ENCODE measurements around the gene ACTMAP.
A peak's percentile ranks its signal among the peaks of the same experiment; 100 is the strongest.

Gene ACTMAP

DNA sequence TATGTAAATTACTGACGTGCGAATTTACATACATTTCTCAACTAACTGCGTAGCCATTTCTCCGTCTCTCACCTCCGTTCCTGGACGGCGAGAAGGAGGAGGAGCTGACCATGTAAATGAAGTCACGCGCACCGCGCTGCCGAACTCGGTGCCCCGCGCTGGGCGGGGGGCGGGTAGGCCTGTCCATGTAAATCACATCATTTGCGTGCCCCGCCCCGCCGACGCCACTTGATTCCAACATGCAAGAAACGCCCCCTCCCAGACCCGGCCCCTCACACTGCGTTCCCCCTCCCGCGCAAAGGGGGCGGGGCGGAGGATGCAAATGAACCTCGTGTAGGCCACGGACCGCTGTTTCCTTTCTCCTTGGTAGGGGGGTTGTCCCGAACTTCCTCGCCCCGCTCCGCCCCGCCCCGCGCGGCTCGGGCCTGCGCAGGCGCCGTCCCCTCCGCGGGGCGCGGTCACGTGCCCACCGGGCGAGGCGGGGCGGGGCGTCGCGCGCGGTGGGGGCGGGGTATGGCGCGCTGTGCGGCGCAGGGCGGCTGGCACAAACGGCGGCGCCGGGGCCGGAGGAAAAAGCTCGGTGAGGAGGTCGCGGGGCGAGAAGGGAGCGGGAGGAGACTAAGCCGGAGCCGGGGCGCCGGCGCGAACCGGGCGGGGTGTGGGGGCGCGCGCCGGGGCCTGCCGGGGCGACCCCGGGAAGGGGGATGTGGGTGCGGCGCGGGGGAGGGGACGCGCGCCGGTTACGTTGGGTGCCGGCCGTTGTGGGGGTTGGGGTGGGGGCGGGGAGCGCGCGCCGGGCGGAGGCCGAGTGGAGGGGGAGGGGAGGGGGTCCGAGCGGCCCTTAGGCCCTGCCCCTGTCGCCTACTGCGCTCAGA is 48.6 kb upstream of the ACTMAP start, which contains the start of gene EGLN2 (continued):
- no peak for TF ChIP-seq HOXA7 (CRISPR knock-in tag; IDR thresholded peaks at IDR 0.05; ENCODE audit: borderline replicate concordance)
- no peak for TF ChIP-seq TCF7L2 (IDR thresholded peaks at IDR 0.05; ENCODE audit: borderline replicate concordance, low read depth, low read length)
- TF ChIP-seq HOXD13 (CRISPR knock-in tag; IDR thresholded peaks at IDR 0.05; ENCODE audit: borderline replicate concordance), result no peak
- no peak for TF ChIP-seq ZNF302 (tag by site-specific recombination; IDR thresholded peaks at IDR 0.05; ENCODE audit: low read depth)
- no peak for TF ChIP-seq ZNF426 (tag by site-specific recombination; IDR thresholded peaks at IDR 0.05)
- no peak for TF ChIP-seq ZNF571 (tag by site-specific recombination; IDR thresholded peaks at IDR 0.05)
- TF ChIP-seq, protein P1, sequence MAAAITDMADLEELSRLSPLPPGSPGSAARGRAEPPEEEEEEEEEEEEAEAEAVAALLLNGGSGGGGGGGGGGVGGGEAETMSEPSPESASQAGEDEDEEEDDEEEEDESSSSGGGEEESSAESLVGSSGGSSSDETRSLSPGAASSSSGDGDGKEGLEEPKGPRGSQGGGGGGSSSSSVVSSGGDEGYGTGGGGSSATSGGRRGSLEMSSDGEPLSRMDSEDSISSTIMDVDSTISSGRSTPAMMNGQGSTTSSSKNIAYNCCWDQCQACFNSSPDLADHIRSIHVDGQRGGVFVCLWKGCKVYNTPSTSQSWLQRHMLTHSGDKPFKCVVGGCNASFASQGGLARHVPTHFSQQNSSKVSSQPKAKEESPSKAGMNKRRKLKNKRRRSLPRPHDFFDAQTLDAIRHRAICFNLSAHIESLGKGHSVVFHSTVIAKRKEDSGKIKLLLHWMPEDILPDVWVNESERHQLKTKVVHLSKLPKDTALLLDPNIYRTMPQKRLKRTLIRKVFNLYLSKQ (tag by site-specific recombination; IDR thresholded peaks at IDR 0.05; ENCODE audit: borderline replicate concordance), result no peak
- TF ChIP-seq ZBTB8A (tag by site-specific recombination; IDR thresholded peaks at IDR 0.05), result peak; percentile 84
- TF ChIP-seq, protein P2, sequence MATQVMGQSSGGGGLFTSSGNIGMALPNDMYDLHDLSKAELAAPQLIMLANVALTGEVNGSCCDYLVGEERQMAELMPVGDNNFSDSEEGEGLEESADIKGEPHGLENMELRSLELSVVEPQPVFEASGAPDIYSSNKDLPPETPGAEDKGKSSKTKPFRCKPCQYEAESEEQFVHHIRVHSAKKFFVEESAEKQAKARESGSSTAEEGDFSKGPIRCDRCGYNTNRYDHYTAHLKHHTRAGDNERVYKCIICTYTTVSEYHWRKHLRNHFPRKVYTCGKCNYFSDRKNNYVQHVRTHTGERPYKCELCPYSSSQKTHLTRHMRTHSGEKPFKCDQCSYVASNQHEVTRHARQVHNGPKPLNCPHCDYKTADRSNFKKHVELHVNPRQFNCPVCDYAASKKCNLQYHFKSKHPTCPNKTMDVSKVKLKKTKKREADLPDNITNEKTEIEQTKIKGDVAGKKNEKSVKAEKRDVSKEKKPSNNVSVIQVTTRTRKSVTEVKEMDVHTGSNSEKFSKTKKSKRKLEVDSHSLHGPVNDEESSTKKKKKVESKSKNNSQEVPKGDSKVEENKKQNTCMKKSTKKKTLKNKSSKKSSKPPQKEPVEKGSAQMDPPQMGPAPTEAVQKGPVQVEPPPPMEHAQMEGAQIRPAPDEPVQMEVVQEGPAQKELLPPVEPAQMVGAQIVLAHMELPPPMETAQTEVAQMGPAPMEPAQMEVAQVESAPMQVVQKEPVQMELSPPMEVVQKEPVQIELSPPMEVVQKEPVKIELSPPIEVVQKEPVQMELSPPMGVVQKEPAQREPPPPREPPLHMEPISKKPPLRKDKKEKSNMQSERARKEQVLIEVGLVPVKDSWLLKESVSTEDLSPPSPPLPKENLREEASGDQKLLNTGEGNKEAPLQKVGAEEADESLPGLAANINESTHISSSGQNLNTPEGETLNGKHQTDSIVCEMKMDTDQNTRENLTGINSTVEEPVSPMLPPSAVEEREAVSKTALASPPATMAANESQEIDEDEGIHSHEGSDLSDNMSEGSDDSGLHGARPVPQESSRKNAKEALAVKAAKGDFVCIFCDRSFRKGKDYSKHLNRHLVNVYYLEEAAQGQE (tag by site-specific recombination; IDR thresholded peaks at IDR 0.05), result no peak
- TF ChIP-seq ZNF239 (tag by site-specific recombination; IDR thresholded peaks at IDR 0.05), result no peak
- TF ChIP-seq KLF10 (tag by site-specific recombination; IDR thresholded peaks at IDR 0.05), result peak; percentile 94
- TF ChIP-seq, protein P3, sequence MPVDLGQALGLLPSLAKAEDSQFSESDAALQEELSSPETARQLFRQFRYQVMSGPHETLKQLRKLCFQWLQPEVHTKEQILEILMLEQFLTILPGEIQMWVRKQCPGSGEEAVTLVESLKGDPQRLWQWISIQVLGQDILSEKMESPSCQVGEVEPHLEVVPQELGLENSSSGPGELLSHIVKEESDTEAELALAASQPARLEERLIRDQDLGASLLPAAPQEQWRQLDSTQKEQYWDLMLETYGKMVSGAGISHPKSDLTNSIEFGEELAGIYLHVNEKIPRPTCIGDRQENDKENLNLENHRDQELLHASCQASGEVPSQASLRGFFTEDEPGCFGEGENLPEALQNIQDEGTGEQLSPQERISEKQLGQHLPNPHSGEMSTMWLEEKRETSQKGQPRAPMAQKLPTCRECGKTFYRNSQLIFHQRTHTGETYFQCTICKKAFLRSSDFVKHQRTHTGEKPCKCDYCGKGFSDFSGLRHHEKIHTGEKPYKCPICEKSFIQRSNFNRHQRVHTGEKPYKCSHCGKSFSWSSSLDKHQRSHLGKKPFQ (tag by site-specific recombination; IDR thresholded peaks at IDR 0.05), result no peak
- peak; percentile 98 for TF ChIP-seq SP2 (tag by site-specific recombination; IDR thresholded peaks at IDR 0.05)
- no peak for TF ChIP-seq ZNF792 (tag by site-specific recombination; IDR thresholded peaks at IDR 0.05)
- no peak for TF ChIP-seq ZNF157 (tag by site-specific recombination; IDR thresholded peaks at IDR 0.05)
- TF ChIP-seq KLF1 (tag by site-specific recombination; IDR thresholded peaks at IDR 0.05), result peak; percentile 94
- TF ChIP-seq ZBTB20 (tag by site-specific recombination; IDR thresholded peaks at IDR 0.05), result no peak; the same call in 1 of the 2 replicates
- no peak; the same call in 1 of the 2 replicates for TF ChIP-seq ZBTB21 (tag by site-specific recombination; IDR thresholded peaks at IDR 0.05)
- TF ChIP-seq, protein P4, sequence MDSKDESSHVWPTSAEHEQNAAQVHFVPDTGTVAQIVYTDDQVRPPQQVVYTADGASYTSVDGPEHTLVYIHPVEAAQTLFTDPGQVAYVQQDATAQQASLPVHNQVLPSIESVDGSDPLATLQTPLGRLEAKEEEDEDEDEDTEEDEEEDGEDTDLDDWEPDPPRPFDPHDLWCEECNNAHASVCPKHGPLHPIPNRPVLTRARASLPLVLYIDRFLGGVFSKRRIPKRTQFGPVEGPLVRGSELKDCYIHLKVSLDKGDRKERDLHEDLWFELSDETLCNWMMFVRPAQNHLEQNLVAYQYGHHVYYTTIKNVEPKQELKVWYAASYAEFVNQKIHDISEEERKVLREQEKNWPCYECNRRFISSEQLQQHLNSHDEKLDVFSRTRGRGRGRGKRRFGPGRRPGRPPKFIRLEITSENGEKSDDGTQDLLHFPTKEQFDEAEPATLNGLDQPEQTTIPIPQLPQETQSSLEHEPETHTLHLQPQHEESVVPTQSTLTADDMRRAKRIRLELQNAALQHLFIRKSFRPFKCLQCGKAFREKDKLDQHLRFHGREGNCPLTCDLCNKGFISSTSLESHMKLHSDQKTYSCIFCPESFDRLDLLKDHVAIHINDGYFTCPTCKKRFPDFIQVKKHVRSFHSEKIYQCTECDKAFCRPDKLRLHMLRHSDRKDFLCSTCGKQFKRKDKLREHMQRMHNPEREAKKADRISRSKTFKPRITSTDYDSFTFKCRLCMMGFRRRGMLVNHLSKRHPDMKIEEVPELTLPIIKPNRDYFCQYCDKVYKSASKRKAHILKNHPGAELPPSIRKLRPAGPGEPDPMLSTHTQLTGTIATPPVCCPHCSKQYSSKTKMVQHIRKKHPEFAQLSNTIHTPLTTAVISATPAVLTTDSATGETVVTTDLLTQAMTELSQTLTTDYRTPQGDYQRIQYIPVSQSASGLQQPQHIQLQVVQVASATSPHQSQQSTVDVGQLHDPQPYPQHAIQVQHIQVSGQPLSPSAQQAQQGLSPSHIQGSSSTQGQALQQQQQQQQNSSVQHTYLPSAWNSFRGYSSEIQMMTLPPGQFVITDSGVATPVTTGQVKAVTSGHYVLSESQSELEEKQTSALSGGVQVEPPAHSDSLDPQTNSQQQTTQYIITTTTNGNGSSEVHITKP (tag by site-specific recombination; IDR thresholded peaks at IDR 0.05), result peak; percentile 94
- no peak for TF ChIP-seq ZNF132 (tag by site-specific recombination; IDR thresholded peaks at IDR 0.05; ENCODE audit: borderline replicate concordance)
- TF ChIP-seq, protein P5, sequence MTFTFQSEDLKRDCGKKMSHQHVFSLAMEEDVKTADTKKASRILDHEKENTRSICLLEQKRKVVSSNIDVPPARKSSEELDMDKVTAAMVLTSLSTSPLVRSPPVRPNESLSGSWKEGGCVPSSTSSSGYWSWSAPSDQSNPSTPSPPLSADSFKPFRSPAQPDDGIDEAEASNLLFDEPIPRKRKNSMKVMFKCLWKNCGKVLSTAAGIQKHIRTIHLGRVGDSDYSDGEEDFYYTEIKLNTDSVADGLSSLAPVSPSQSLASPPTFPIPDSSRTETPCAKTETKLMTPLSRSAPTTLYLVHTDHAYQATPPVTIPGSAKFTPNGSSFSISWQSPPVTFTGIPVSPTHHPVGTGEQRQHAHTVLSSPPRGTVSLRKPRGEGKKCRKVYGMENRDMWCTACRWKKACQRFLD (tag by site-specific recombination; IDR thresholded peaks at IDR 0.05), result no peak
- TF ChIP-seq, protein P6, sequence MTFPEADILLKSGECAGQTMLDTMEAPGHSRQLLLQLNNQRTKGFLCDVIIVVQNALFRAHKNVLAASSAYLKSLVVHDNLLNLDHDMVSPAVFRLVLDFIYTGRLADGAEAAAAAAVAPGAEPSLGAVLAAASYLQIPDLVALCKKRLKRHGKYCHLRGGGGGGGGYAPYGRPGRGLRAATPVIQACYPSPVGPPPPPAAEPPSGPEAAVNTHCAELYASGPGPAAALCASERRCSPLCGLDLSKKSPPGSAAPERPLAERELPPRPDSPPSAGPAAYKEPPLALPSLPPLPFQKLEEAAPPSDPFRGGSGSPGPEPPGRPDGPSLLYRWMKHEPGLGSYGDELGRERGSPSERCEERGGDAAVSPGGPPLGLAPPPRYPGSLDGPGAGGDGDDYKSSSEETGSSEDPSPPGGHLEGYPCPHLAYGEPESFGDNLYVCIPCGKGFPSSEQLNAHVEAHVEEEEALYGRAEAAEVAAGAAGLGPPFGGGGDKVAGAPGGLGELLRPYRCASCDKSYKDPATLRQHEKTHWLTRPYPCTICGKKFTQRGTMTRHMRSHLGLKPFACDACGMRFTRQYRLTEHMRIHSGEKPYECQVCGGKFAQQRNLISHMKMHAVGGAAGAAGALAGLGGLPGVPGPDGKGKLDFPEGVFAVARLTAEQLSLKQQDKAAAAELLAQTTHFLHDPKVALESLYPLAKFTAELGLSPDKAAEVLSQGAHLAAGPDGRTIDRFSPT (tag by site-specific recombination; IDR thresholded peaks at IDR 0.05), result peak; percentile 90
- no peak for TF ChIP-seq ZNF701 (tag by site-specific recombination; IDR thresholded peaks at IDR 0.05)
- TF ChIP-seq, protein P7, sequence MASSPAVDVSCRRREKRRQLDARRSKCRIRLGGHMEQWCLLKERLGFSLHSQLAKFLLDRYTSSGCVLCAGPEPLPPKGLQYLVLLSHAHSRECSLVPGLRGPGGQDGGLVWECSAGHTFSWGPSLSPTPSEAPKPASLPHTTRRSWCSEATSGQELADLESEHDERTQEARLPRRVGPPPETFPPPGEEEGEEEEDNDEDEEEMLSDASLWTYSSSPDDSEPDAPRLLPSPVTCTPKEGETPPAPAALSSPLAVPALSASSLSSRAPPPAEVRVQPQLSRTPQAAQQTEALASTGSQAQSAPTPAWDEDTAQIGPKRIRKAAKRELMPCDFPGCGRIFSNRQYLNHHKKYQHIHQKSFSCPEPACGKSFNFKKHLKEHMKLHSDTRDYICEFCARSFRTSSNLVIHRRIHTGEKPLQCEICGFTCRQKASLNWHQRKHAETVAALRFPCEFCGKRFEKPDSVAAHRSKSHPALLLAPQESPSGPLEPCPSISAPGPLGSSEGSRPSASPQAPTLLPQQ (tag by site-specific recombination; IDR thresholded peaks at IDR 0.05), result no peak; the same call in 1 of the 2 replicates
